Neural progenitor cell (in vitro differentiated cells): ENCODE measurements around the gene FGFBP3. TPM values are rescaled to one million over a fixed set of nuclear protein-coding genes. Genes with fewer than 3 reads are reported as not detected.
A peak's percentile ranks its signal among the peaks of the same experiment; 100 is the strongest.

ENCODE experiments used
- DNase-seq: peaks from one replicate; pipeline ENCODE4 v3.0.0-alpha.2; 2016; ENCODE audit warnings: low spot score
- H2AFZ ChIP-seq: fragments of 200-600 bp; sonication (generic); replicated peaks from 2 replicates; pipeline ENCODE4 v1.6.1; 2016; ENCODE audit warnings: antibody characterized with exemption
- H3F3A ChIP-seq: fragments of 200-600 bp; sonication (generic); 2 replicates; pipeline ENCODE4 v1.6.1; 2016; ENCODE audit warnings: antibody characterized with exemption, low read depth
- H3K27ac ChIP-seq: fragments of 200-600 bp; sonication (generic); 2 replicates; pipeline ENCODE4 v1.5.1; 2016; ENCODE audit warnings: mild to moderate bottlenecking
- H3K27me3 ChIP-seq: fragments of 200-600 bp; sonication (generic); 2 replicates; pipeline ENCODE4 v1.6.1; 2016; ENCODE audit warnings: mild to moderate bottlenecking, moderate library complexity
- H3K36me3 ChIP-seq: fragments of 200-600 bp; sonication (generic); 2 replicates; pipeline ENCODE4 v1.5.1; 2016
- H3K4me1 ChIP-seq: fragments of 200-600 bp; sonication (generic); 2 replicates; pipeline ENCODE4 v1.6.1; 2016; ENCODE audit warnings: mixed run types
- H3K4me2 ChIP-seq: fragments of 200-600 bp; sonication (generic); 2 replicates; pipeline ENCODE4 v1.6.1; 2016
- H3K4me3 ChIP-seq: fragments of 200-600 bp; sonication (generic); 2 replicates; pipeline ENCODE4 v1.5.1; 2016
- H3K79me2 ChIP-seq: fragments of 200-600 bp; sonication (generic); 2 replicates; pipeline ENCODE4 v1.6.1; 2016; ENCODE audit warnings: low read depth
- H3K9ac ChIP-seq: fragments of 200-600 bp; sonication (generic); 2 replicates; pipeline ENCODE4 v1.6.1; 2016
- H3K9me3 ChIP-seq: fragments of 200-600 bp; sonication (generic); 2 replicates; pipeline ENCODE4 v1.5.1; 2016; ENCODE audit warnings: low read depth
- H4K20me1 ChIP-seq: fragments of 200-600 bp; sonication (generic); 2 replicates; pipeline ENCODE4 v1.6.1; 2016; ENCODE audit warnings: low read depth
- H3K27ac Mint-ChIP-seq: 3 replicates; pipeline ENCODE4 v1.8.0; 2021; ENCODE audit warnings: mixed read lengths
- H3K27me3 Mint-ChIP-seq: 2 replicates; pipeline ENCODE4 v1.8.0; 2022; ENCODE audit warnings: low read depth, mild to moderate bottlenecking, inconsistent platforms, moderate library complexity, mixed read lengths; ENCODE audit not compliant: insufficient read depth
- H3K36me3 Mint-ChIP-seq: 3 replicates; pipeline ENCODE4 v1.8.0; 2021; ENCODE audit warnings: mixed read lengths
- H3K4me1 Mint-ChIP-seq: 3 replicates; pipeline ENCODE4 v1.8.0; 2021; ENCODE audit warnings: mixed read lengths
- H3K4me3 Mint-ChIP-seq: 3 replicates; pipeline ENCODE4 v1.8.0; 2021; ENCODE audit warnings: mild to moderate bottlenecking, moderate library complexity, mixed read lengths
- H3K9me3 Mint-ChIP-seq: 3 replicates; pipeline ENCODE4 v1.8.0; 2020; ENCODE audit warnings: mixed read lengths
- CTCF ChIP-seq: fragments of 200-600 bp; sonication (generic); IDR thresholded peaks from 2 replicates; pipeline ENCODE4 v1.5.1; 2017; ENCODE audit warnings: antibody characterized with exemption, mild to moderate bottlenecking
- EZH2 ChIP-seq: fragments of 200-600 bp; sonication (generic); IDR thresholded peaks from 2 replicates; pipeline ENCODE4 v1.6.1; 2017; ENCODE audit warnings: antibody characterized with exemption, mild to moderate bottlenecking, moderate library complexity
- EZH2phosphoT487 ChIP-seq: fragments of 200-600 bp; sonication (generic); IDR thresholded peaks from 2 replicates; pipeline ENCODE4 v1.6.1; 2017; ENCODE audit warnings: antibody characterized with exemption
- total RNA-seq: library from RNA; depleted of rRNA; stranded (reverse); fragments of >200 nt; gene quantifications from 2 replicates; pipeline ENCODE4 v1.2.3, GENCODE V29; 2015; ENCODE audit warnings: low replicate concordance

Gene FGFBP3
- total RNA-seq, 1 donor from 2014 or later: 14.0 TPM

GRCh38 chr10:91907033-91907594, 2.2 kb downstream of the FGFBP3 start:
- Histone ChIP-seq H3F3A (peaks cover 45% of the 10 kb centered on the region), H2AFZ (no peak overlapping the region), H3K27me3 (no peaks in the 10 kb centered on the region), H3K36me3 (peaks cover 8% of the 10 kb centered on the region), H3K27ac (no peak overlapping the region), H4K20me1 (peaks cover 5% of the 10 kb centered on the region), H3K79me2 (peaks cover 33% of the 10 kb centered on the region), H3K4me1 (peaks cover 15% of the 10 kb centered on the region), H3K4me3 (peak overlapping the region; percentile 97), H3K9ac (no peak overlapping the region), H3K4me2 (peak overlapping the region; percentile 79), H3K9me3 (no peaks in the 10 kb centered on the region)
- peaks cover 2% of the 10 kb centered on the region for H3K9me3 Mint-ChIP-seq
- no peak for DNase-seq
- peak overlapping the region; percentile 91 for H3K4me3 Mint-ChIP-seq
- H3K27me3 Mint-ChIP-seq: peaks cover 2% of the 10 kb centered on the region
- TF ChIP-seq EZH2: no peak
- no peak for TF ChIP-seq CTCF
- TF ChIP-seq EZH2phosphoT487: no peak
- peak overlapping the region; percentile 26 for H3K27ac Mint-ChIP-seq
- peaks cover 43% of the 10 kb centered on the region for H3K36me3 Mint-ChIP-seq
- H3K4me1 Mint-ChIP-seq: peaks cover 38% of the 10 kb centered on the region

GRCh38 chr10:91901784-91902677, 7.3 kb downstream of the FGFBP3 start:
- no peak overlapping the region for H2AFZ ChIP-seq
- Mint-ChIP-seq H3K4me1 (peaks cover 47% of the 10 kb centered on the region), H3K27ac (peak overlapping the region; percentile 59), H3K36me3 (peaks cover 26% of the 10 kb centered on the region), H3K4me3 (no peak overlapping the region), H3K9me3 (peaks cover 11% of the 10 kb centered on the region), H3K27me3 (peaks cover 10% of the 10 kb centered on the region)
- H3K27me3 ChIP-seq: no peaks in the 10 kb centered on the region
- H3K9me3 ChIP-seq: no peaks in the 10 kb centered on the region
- H3K4me1 ChIP-seq: peaks cover 26% of the 10 kb centered on the region
- peaks cover 11% of the 10 kb centered on the region for H3K79me2 ChIP-seq
- no peak overlapping the region for H3K27ac ChIP-seq
- DNase-seq: no peak
- H3K9ac ChIP-seq: no peak overlapping the region
- peaks cover 2% of the 10 kb centered on the region for H4K20me1 ChIP-seq
- H3K36me3 ChIP-seq: peaks cover 8% of the 10 kb centered on the region
- peaks cover 56% of the 10 kb centered on the region for H3F3A ChIP-seq
- no peak overlapping the region for H3K4me2 ChIP-seq
- TF ChIP-seq EZH2 (no peak), CTCF (no peak), EZH2phosphoT487 (no peak)
- H3K4me3 ChIP-seq: no peak overlapping the region

- Histone ChIP-seq H3F3A (peaks cover 50% of the 10 kb centered on the region), H3K27me3 (no peaks in the 10 kb centered on the region), H3K9me3 (no peaks in the 10 kb centered on the region), H3K4me2 (peak overlapping the region; percentile 57), H3K9ac (no peak overlapping the region), H3K27ac (no peak overlapping the region), H3K79me2 (no peaks in the 10 kb centered on the region), H3K4me3 (no peak overlapping the region), H2AFZ (no peak overlapping the region), H3K4me1 (peaks cover 27% of the 10 kb centered on the region), H4K20me1 (no peaks in the 10 kb centered on the region), H3K36me3 (no peaks in the 10 kb centered on the region)
- H3K4me3 Mint-ChIP-seq: peak overlapping the region; percentile 49
- H3K27ac Mint-ChIP-seq: peak overlapping the region; percentile 92
- TF ChIP-seq CTCF (no peak), EZH2phosphoT487 (no peak), EZH2 (no peak)
- H3K9me3 Mint-ChIP-seq: peaks cover 19% of the 10 kb centered on the region
- H3K4me1 Mint-ChIP-seq: peaks cover 39% of the 10 kb centered on the region
- DNase-seq: peak; percentile 78
- peaks cover 14% of the 10 kb centered on the region for H3K27me3 Mint-ChIP-seq
- peaks cover 3% of the 10 kb centered on the region for H3K36me3 Mint-ChIP-seq
Observed at GRCh38 chr10:91897421-91897820, 11.9 kb downstream of the FGFBP3 start.
